ENCODE results near the gene UBR7.
"Not testable (repeated sequence)": the region's sequence is repeated elsewhere in the genome, so short reads cannot be mapped to it uniquely, and the experiment has no call there.

Gene UBR7, protein sequence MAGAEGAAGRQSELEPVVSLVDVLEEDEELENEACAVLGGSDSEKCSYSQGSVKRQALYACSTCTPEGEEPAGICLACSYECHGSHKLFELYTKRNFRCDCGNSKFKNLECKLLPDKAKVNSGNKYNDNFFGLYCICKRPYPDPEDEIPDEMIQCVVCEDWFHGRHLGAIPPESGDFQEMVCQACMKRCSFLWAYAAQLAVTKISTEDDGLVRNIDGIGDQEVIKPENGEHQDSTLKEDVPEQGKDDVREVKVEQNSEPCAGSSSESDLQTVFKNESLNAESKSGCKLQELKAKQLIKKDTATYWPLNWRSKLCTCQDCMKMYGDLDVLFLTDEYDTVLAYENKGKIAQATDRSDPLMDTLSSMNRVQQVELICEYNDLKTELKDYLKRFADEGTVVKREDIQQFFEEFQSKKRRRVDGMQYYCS

DNA sequence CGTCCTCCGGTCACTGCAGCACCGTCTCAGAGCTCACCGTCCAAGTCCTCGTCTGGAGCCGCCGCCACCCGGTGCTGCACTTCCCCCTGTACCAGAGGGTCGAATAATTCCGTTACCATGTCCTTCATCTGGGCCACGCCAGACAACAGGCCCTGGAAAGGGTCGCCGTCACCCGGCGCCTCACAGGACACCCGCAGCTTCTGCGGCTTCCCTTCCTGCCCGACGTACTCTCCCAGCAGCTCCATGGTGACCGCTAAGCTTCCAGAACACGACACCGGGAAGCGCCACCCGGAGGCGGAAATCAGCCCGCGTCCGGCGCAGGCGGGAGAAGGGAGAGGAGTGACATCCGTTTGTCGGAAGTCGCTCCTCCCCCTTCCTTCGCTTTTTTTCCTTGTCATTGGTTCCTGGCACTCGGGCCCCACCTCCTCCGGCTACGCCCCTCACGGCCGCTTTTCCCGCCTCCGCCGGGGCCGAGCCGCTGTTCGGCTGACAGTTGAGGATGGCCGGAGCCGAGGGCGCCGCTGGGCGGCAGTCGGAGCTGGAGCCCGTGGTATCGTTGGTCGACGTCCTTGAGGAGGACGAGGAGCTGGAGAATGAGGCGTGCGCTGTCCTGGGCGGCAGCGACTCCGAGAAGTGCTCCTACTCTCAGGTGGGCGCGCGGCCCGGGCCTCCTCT lies at the start of gene UBR7, which contains the start of gene GON7:
Gene UBR7 (plus strand): TSS at position 464 of the 675 bp plus-strand sequence. CDS start 36 bp downstream, at position 500.
Gene GON7 (minus strand): TSS at position 273 of the 675 bp plus-strand sequence. CDS start 28 bp downstream, at position 245.
- peak; percentile 97 for DNase-seq (ENCODE audit: low read depth)

DNA sequence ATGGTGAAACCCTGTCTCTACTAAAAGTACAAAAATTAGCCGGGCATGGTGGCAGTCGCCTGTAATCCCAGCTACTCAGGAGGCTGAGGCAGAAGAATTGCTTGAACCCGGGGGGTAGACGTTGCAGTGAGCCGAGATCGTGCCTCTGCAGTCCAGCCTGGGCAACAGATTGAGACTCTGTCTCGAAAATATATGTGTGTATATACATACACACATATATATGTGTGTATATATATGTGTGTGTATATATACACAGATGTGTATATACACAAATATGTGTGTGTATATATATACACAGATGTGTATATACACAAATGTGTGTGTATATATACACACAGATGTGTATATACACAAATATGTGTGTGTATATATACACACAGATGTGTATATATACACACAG lies 48.7 kb upstream of the UBR7 start:
- not testable (repeated sequence) for DNase-seq (ENCODE audit: low read depth)

- DNase-seq (ENCODE audit: low read depth): not testable (repeated sequence)
Measured at GRCh38 chr14:93159625-93160352, 47.3 kb upstream of the UBR7 start.

DNA sequence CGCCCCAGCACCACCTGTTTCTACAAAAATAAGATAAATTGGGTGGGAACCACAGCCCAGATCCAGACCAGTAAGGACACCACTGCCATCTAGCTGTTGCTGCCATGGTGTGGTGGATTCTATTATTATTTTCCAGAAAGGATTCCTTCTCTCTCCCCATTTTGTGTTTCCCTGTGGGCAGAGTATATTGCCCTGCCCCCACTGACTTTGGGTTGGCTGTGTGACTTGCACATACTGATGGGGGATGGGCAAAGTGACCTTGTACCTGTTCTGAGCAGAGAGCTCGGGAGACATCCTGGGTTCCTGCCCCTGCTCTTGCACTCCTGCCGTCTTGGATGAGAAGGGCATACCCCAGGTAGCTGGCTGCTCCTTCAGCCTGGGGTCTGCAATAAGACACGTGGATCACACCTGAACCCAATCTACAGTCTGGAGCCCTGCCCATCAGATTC lies 46.7 kb upstream of the UBR7 start:
- peak; percentile 6 for DNase-seq (ENCODE audit: low read depth)

DNA sequence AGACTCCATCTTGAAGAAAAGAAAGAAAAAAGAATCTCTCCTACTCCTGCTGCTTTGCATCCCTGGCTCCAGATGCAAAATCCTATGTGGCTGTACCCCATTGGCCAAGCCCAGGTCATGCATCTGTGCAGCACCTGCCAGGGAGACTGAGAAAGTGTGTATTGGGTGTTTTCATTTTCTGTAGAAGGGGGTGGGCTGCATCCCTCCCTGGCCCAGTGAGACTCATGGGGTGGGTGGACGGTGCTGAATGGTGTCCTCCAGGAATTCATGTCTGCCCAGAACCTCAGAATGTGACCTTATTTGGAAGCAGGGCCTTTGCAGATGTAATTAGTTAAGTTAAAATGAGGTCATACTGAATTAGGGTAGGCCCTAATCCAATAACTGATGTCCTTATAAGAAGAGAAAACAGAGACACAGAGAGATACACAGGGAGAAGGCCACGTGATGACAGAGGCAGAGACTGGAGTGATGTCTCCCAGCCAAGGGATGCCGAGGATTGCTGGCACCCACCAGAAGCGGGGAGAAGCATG lies 45.6 kb upstream of the UBR7 start:
- no peak for DNase-seq (ENCODE audit: low read depth)

GRCh38 chr14:93163564-93163963 lies 43.5 kb upstream of the UBR7 start:
- DNase-seq (ENCODE audit: low read depth): no peak

- DNase-seq (ENCODE audit: low read depth): not testable (repeated sequence)
Measured at GRCh38 chr14:93165271-93166265, 41.5 kb upstream of the UBR7 start.

- DNase-seq (ENCODE audit: low read depth): not testable (repeated sequence)
Measured at GRCh38 chr14:93168610-93169009, 38.4 kb upstream of the UBR7 start.

GRCh38 chr14:93169619-93170018 lies 37.4 kb upstream of the UBR7 start:
- not testable (repeated sequence) for DNase-seq (ENCODE audit: low read depth)

DNA sequence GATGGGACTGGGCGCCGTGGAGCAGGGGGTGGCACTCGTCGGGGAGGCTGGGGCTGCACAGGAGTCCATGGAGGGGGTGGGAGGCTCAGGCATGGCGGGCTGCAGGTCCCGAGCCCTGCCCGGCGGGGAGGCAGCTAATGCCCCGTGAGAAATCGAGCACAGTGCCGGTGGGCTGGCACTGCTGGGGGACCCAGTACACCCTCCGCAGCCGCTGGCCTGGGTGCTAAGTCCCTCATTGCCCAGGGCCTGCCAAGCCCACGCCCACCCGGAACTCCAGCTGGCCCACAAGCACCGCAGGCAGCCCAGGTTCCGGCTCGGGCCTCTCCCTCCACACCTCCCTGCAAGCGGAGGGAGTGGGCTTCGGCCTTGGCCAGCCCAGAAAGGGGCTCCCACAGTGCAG lies 36.9 kb upstream of the UBR7 start:
- DNase-seq (ENCODE audit: low read depth): not testable (repeated sequence)

- no peak for DNase-seq (ENCODE audit: low read depth)
Measured at GRCh38 chr14:93171376-93171775, 35.7 kb upstream of the UBR7 start.

DNA sequence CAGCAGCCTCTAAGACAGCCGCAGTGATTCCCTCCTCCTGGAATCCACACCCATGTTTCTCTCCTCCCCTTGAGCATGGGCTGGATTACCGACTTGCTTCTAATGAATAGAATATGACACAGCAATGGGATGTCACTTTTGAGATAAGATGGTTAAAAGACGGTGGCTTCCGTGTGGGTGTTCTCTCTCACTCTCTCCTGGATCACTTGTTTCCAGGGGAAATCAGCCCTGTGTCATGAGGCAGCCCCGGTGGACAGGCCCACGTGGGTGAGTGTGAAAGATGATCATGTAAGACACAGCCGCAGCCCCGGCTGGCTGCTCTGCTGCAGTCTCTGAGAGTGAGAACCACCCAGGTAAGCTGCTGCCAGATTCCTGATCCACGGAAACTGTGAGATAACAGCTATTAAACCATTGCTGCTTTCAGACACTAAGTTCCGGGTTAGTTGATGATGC lies 33.1 kb upstream of the UBR7 start:
- no peak for DNase-seq (ENCODE audit: low read depth)

DNA sequence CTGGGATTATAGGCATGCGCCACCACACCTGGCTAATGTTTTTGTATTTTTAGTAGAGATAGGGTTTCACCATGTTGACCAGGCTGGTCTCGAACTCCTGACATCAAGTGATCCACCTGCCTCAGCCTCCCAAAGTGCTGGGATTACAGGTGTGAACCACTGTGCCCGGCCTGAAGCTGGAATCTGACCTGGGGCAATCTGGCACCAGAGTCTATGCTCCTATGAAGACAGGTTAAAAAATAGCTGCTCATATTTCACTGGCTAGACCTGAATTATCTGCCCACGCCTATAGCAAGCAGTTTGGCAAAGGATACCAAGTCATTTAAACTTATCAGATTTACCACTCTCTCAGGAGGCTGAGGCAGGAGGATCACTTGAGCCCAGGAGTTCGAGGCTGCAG lies 32.3 kb upstream of the UBR7 start:
- not testable (repeated sequence) for DNase-seq (ENCODE audit: low read depth)

DNA sequence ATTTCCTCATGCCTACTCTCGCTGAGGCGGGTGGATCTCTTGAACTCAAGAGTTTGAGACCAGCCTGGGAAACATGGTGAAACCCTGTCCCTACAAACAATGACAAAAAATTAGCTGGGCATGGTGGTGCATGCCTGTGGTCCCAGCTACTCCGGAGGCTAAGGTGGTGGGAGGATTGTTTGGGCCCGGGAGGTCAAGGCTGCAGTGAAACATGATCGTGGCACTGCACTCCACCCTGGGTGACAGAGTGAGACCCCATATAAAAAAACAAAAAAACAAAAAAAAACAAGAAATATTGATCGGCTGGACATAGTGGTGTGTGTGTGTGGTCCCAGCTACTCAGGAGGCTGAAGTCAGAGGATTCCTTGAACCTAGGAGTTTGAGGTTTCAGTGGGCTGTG lies 31.6 kb upstream of the UBR7 start:
- no peak for DNase-seq (ENCODE audit: low read depth)

- no peak for DNase-seq (ENCODE audit: low read depth)
Measured at GRCh38 chr14:93183596-93184317, 23.3 kb upstream of the UBR7 start.

DNA sequence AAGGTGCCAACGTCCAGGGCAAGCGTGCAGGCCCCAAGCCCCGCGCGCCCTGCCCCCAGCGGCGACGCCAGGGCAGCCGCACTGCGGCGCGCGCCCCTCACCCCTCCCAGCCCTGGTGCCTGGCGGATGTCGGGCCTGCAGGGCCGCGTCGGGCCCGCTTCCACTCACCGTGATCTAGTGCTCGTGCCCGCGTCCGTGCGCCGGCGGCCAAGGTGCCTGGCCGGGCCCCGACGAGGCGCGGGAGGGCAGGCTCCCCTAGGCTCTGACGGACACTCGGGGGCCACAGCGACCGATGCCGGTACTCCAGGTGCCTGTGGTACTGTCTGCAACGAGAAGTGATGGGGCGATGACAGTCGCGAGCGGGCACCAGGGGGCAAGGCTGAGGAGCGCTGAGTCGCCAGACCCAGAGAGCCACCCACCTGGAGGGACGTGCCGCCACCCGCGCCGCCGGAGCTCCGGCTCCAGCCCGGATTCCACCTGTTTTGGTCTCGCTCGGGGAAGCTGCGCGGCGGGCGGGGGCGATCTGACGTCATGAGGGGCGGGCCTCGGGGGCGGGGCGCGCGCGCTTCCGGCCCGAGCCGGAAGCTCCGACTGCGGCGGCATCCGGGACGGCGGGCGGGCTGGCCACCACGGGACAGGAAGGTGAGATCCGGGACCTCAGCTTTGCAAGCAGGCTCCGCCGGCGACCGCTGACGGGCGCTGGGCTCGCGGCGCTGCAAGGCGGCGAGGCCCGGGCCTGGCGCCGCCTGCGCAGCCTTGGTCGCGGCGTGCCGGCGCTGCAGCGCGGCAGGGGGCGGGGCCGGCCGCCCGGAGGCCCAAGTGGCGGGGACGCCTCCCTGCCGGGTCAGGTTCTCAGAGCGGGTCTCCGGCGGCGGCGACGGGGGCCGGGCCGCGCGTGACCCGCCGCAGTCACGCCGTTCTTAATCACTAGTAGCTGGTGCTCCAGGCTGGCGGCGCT lies 22.4 kb upstream of the UBR7 start, which contains the start of the genes LYSET and MOAP1:
Gene LYSET (plus strand): TSS at position 927 of the 958 bp plus-strand sequence. CDS start 89 bp downstream, outside the sequence.
Gene MOAP1 (minus strand): TSS at position 507 of the 958 bp plus-strand sequence. CDS start 655 bp downstream, outside the sequence.
- DNase-seq (ENCODE audit: low read depth): peak; percentile 64

- no peak for DNase-seq (ENCODE audit: low read depth)
Measured at GRCh38 chr14:93185349-93185720, 21.7 kb upstream of the UBR7 start.

DNA sequence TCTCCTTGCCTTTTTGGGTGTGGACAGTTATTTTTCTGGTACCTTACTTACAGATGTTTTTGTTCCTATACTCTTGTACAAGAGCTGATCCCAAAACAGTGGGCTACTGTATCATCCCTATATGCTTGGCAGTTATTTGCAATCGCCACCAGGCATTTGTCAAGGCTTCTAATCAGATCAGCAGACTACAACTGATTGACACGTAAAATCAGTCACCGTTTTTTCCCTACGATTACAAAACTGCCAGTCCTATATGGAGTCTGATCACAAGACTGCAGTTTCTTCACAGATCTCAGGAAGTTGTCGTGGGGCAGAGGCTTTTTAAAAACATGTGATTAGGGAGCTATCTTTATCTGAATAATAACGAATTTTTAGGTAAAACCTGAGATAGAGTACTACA lies 20.6 kb upstream of the UBR7 start:
- no peak for DNase-seq (ENCODE audit: low read depth)

DNA sequence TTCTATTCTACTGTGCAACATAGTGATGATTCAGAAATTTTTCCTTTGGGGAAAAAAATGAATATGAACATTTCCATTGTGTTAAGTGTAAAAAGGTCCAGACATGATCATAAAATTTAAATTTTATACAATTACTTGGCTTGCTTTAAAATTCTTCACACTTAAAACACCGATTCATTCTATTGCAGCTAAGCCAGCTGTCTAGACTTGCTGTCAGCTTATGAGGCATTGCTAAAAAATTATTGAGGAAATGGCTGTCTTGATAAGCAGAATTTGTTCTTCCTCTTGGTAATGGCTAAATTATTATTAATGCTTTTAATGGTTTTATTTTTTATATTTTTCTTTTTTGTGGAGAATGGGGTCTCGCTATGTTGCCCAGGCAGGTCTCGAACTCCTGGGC lies 20.1 kb upstream of the UBR7 start:
- no peak for DNase-seq (ENCODE audit: low read depth)

Measured in stromal cell of bone marrow (primary cell).